SK-N-SH (cell line): ENCODE measurements around the gene TRNP1. TPM values are rescaled to one million over a fixed set of nuclear protein-coding genes. Genes with fewer than 3 reads are reported as not detected.
"Not testable (repeated sequence)": the region's sequence is repeated elsewhere in the genome, so short reads cannot be mapped to it uniquely, and the experiment has no call there.

Experiments used
- CTCF ChIA-PET: fragments of 300-600, 350-600 bp; formaldehyde crosslinking; extraction: SDS; loops from one replicate; lab custom pipeline; 2021; lab: Yijun Ruan, JAX
- POLR2A ChIA-PET: fragments of 350-600 bp; sonication (Branson Sonifier 250); formaldehyde crosslinking; extraction: SDS; loops from one replicate; lab custom pipeline; 2020; ENCODE audit warnings: antibody characterized with exemption, inconsistent platforms; lab: Yijun Ruan, JAX
- DNase-seq: peaks from one replicate; pipeline ENCODE4 v3.0.0; 2012
- H2AFZ ChIP-seq: fragments of 200-600 bp; sonication (generic); 2 replicates; pipeline ENCODE4 v1.8.1; 2016; ENCODE audit warnings: antibody characterized with exemption, mild to moderate bottlenecking, low read depth
- H3F3A ChIP-seq: fragments of 200-600 bp; sonication (generic); replicated peaks from 2 replicates; pipeline ENCODE3; 2016; ENCODE audit warnings: antibody characterized with exemption, mild to moderate bottlenecking; ENCODE audit not compliant: insufficient read depth
- H3K27ac ChIP-seq, 2 experiments: fragments of 200-500 bp in 1 of 2; fragments of 200-600 bp in 1 of 2; sonication (Bioruptor generic) in 1 of 2; sonication (generic), shearing (Covaris generic) in 1 of 2; 2 replicates each; pipeline versions ENCODE4 v1.5.1 to v1.6.1; 2014 to 2016; ENCODE audit warnings: low read depth in 2 of 2, inconsistent platforms in 1 of 2, low read length in 1 of 2, mild to moderate bottlenecking in 1 of 2, mixed read lengths in 1 of 2
- H3K27me3 ChIP-seq: fragments of 200-600 bp; sonication (generic), shearing (Covaris generic); 2 replicates; pipeline ENCODE4 v1.6.1; 2016; ENCODE audit warnings: mixed run types; ENCODE audit not compliant: insufficient read depth
- H3K36me3 ChIP-seq, 2 experiments: fragments of 200-500 bp in 1 of 2; fragments of 200-600 bp in 1 of 2; sonication (Bioruptor generic) in 1 of 2; sonication (generic) in 1 of 2; replicated peaks in 1 of 2; 2 replicates each; pipeline versions ENCODE3 to v1.5.1; 2014 to 2016; ENCODE audit warnings: low read length in 1 of 2, mild to moderate bottlenecking in 1 of 2; ENCODE audit not compliant: insufficient read depth in 2 of 2, control insufficient read depth in 1 of 2
- H3K4me1 ChIP-seq, 2 experiments: fragments of 200-500 bp in 1 of 2; fragments of 200-600 bp in 1 of 2; sonication (Bioruptor generic) in 1 of 2; sonication (generic), shearing (Covaris generic) in 1 of 2; 2 replicates each; pipeline versions ENCODE4 v1.5.1 to v1.6.1; 2014 to 2016; ENCODE audit warnings: low read depth in 1 of 2, low read length in 1 of 2, mixed run types in 1 of 2; ENCODE audit not compliant: insufficient read depth in 2 of 2, control insufficient read depth in 1 of 2
- H3K4me2 ChIP-seq: fragments of 200-600 bp; sonication (generic), shearing (Covaris generic); 2 replicates; pipeline ENCODE4 v1.6.1; 2017; ENCODE audit warnings: mixed run types
- H3K4me3 ChIP-seq, 2 experiments: fragments of 200-500 bp in 1 of 2; fragments of 200-600 bp in 1 of 2; sonication (Bioruptor generic) in 1 of 2; sonication (generic), shearing (Covaris generic) in 1 of 2; 2 replicates each; pipeline versions ENCODE4 v1.5.1 to v1.8.1; 2014 to 2016; ENCODE audit warnings: low read depth in 2 of 2, inconsistent platforms in 1 of 2, low read length in 1 of 2, mild to moderate bottlenecking in 1 of 2, mixed read lengths in 1 of 2, moderate library complexity in 1 of 2
- H3K79me2 ChIP-seq: fragments of 200-600 bp; sonication (generic); 2 replicates; pipeline ENCODE4 v1.8.1; 2017; ENCODE audit warnings: mild to moderate bottlenecking; ENCODE audit not compliant: insufficient read depth
- H3K9ac ChIP-seq: fragments of 200-600 bp; sonication (generic); 2 replicates; pipeline ENCODE4 v1.6.1; 2017; ENCODE audit warnings: mixed run types
- H3K9me2 ChIP-seq: fragments of 200-600 bp; sonication (generic); 2 replicates; pipeline ENCODE4 v1.6.1; 2017; ENCODE audit warnings: mixed run types
- H3K9me3 ChIP-seq: fragments of 200-600 bp; sonication (generic); 2 replicates; pipeline ENCODE4 v1.6.1; 2017; ENCODE audit warnings: mixed run types, mild to moderate bottlenecking, moderate library complexity
- H4K20me1 ChIP-seq: fragments of 200-600 bp; sonication (generic); 2 replicates; pipeline ENCODE4 v1.6.1; 2017; ENCODE audit warnings: mild to moderate bottlenecking, mixed run types; ENCODE audit not compliant: insufficient read depth
- EZH2phosphoT487 ChIP-seq: fragments of 200-600 bp; sonication (generic); IDR thresholded peaks from 2 replicates; pipeline ENCODE4 v1.6.1; 2017; ENCODE audit warnings: low read depth, mixed run types, mild to moderate bottlenecking, antibody characterized with exemption, moderate library complexity, borderline replicate concordance
- FOXM1 ChIP-seq: IDR thresholded peaks from 2 replicates; pipeline ENCODE4 v1.4.0; 2012; ENCODE audit warnings: low read depth, mild to moderate bottlenecking
- GATA2 ChIP-seq: sonication (generic); formaldehyde crosslinking; IDR thresholded peaks from 2 replicates; pipeline ENCODE4 v1.5.0; 2020; ENCODE audit warnings: mild to moderate bottlenecking, missing genetic modification reagents
- IRF3 ChIP-seq: fragments of 150-350 bp; IDR thresholded peaks from 2 replicates; pipeline ENCODE4 v1.6.1; 2016; ENCODE audit warnings: mild to moderate bottlenecking, low read depth, low read length
- JUND ChIP-seq: IDR thresholded peaks from 2 replicates; pipeline ENCODE4 v1.4.0; 2012
- MEF2A ChIP-seq: IDR thresholded peaks from 2 replicates; pipeline ENCODE4 v1.4.0; 2012; ENCODE audit warnings: low read depth, borderline replicate concordance
- MXI1 ChIP-seq: IDR thresholded peaks from 2 replicates; pipeline ENCODE4 v1.6.1; 2012; ENCODE audit warnings: mild to moderate bottlenecking, low read depth, low read length, improper control_type of control experiment
- NFIC ChIP-seq: IDR thresholded peaks from 2 replicates; pipeline ENCODE4 v1.4.0; 2012; ENCODE audit warnings: borderline replicate concordance
- NRF1 ChIP-seq: IDR thresholded peaks from 2 replicates; pipeline ENCODE4 v1.6.1; 2012; ENCODE audit warnings: low read depth, mild to moderate bottlenecking, low read length
- RAD21 ChIP-seq: IDR thresholded peaks from 2 replicates; pipeline ENCODE4 v1.6.1; 2012; ENCODE audit warnings: mild to moderate bottlenecking, low read length
- REST ChIP-seq: IDR thresholded peaks from 2 replicates; pipeline ENCODE4 v1.6.1; 2012; ENCODE audit warnings: mild to moderate bottlenecking, low read depth, low read length, moderate library complexity
- RFX5 ChIP-seq: IDR thresholded peaks from 2 replicates; pipeline ENCODE4 v1.6.1; 2012; ENCODE audit warnings: mild to moderate bottlenecking, improper control_type of control experiment, low read length
- SIN3A ChIP-seq: IDR thresholded peaks from 2 replicates; pipeline ENCODE4 v1.6.1; 2012; ENCODE audit warnings: low read depth, mild to moderate bottlenecking, low read length, moderate library complexity, borderline replicate concordance
- SMC3 ChIP-seq: IDR thresholded peaks from 2 replicates; pipeline ENCODE4 v1.6.1; 2012; ENCODE audit warnings: low read depth, low read length, improper control_type of control experiment
- TAF1 ChIP-seq: IDR thresholded peaks from 2 replicates; pipeline ENCODE4 v1.6.1; 2012; ENCODE audit warnings: low read depth, mild to moderate bottlenecking, low read length, moderate library complexity, borderline replicate concordance
- USF1 ChIP-seq: IDR thresholded peaks from 2 replicates; pipeline ENCODE4 v1.4.0; 2012; ENCODE audit warnings: low read depth, borderline replicate concordance
- USF2 ChIP-seq: fragments of 150-350 bp; IDR thresholded peaks from 2 replicates; pipeline ENCODE4 v1.6.1; 2017; ENCODE audit warnings: antibody characterized with exemption, low read length, low read depth, borderline replicate concordance
- WGBS: methylation state at CpG from one replicate; pipeline ENCODE4 v1.1.6; 2017; ENCODE audit warnings: low lambda C conversion rate; 5-methylcytosine and 5-hydroxymethylcytosine counted together
- polyA plus RNA-seq, 3 experiments: library from polyadenylated mRNA; depleted of rRNA; stranded (reverse); fragments of >200 nt; gene quantifications; 2 replicates each; pipeline ENCODE4 v1.2.3, GENCODE V29; 2012

TRNP1 gene
- polyA plus RNA-seq, 1 of the 3 experiments (the other 2 are of a cell fraction), result 8.8 TPM

GRCh38 chr1:26984291-26984690, 9.2 kb upstream of the TRNP1 start (continued):
- TF ChIP-seq REST (no peak), NFIC (no peak), GATA2 (CRISPR knock-in tag) (no peak), IRF3 (no peak)

- Histone ChIP-seq H3K4me2 (no peak overlapping the region), H3F3A (peaks cover 9% of the 10 kb centered on the region), H3K9me2 (no peaks in the 10 kb centered on the region)
- TF ChIP-seq RFX5, result no peak
- no peak for TF ChIP-seq MXI1
- no peak for TF ChIP-seq MEF2A
- no peak for TF ChIP-seq JUND
- TF ChIP-seq FOXM1, result no peak
- no peak for TF ChIP-seq USF1
- no peak for TF ChIP-seq NRF1
- no peak for TF ChIP-seq NFIC
- no peak for TF ChIP-seq TAF1
- TF ChIP-seq EZH2phosphoT487, result no peak
- TF ChIP-seq SIN3A, result no peak
- TF ChIP-seq USF2, result no peak
- no peak for TF ChIP-seq IRF3
- TF ChIP-seq RAD21, result no peak
- TF ChIP-seq SMC3, result no peak
- TF ChIP-seq, all 33 proteins: peak for 0
- Histone ChIP-seq H2AFZ (no peak overlapping the region), H3K27ac (no peak overlapping the region), H4K20me1 (no peaks in the 10 kb centered on the region), H3K9ac (no peak overlapping the region), H3K36me3 (no peaks in the 10 kb centered on the region), H3K27me3 (no peaks in the 10 kb centered on the region; the same call in 1 of the 2 replicates), H3K4me1 (peaks cover 0 to 5% of the 10 kb centered on the region in 2 experiments; a peak in 1 of 4 replicates), H3K9me3 (no peaks in the 10 kb centered on the region), H3K79me2 (no peaks in the 10 kb centered on the region), H3K4me3 (no peak overlapping the region)
- DNase-seq, result no peak
- POLR2A ChIA-PET, result no interaction called here
- WGBS, result 31% methylated on average over 2 of the region's 2 CpGs
- CTCF ChIA-PET, result interaction anchor here (2.8 to 3.4 kb wide), 2 partner anchors 11 to 20 kb away, joined by 14 to 21 read pairs; no protein-coding TSS in a partner anchor
Measured at GRCh38 chr1:26986658-26987057, 6.8 kb upstream of the TRNP1 start.

- CTCF ChIA-PET, result interaction anchor here (0.8 to 2.8 kb wide), 2 partner anchors 8 to 21 kb away, joined by 3 to 13 read pairs; no protein-coding TSS in a partner anchor
- H3K27me3 ChIP-seq, H4K20me1 ChIP-seq, H3K79me2 ChIP-seq, H3K4me1 ChIP-seq, H3K4me2 ChIP-seq, H3K27ac ChIP-seq, H3K9ac ChIP-seq, H3K36me3 ChIP-seq, POLR2A ChIA-PET, H3K9me3 ChIP-seq, H3K9me2 ChIP-seq, H3K4me3 ChIP-seq, H2AFZ ChIP-seq, DNase-seq: not testable (repeated sequence)
- WGBS, result 58% methylated on average over 12 of the region's 12 CpGs
- H3F3A ChIP-seq, result peaks cover 11% of the 10 kb centered on the region
Measured at GRCh38 chr1:26989403-26990109, 3.9 kb upstream of the TRNP1 start.
